H9 (cell line): ENCODE data around the gene PTPRC. TPM values are rescaled to one million over a fixed set of nuclear protein-coding genes. Genes with fewer than 3 reads are reported as not detected.

Experiments
- DNase-seq: peaks from one replicate; pipeline ENCODE4 v3.0.0-alpha.2; 2017
- H2AFZ ChIP-seq: one replicate; pipeline ENCODE4 v1.6.1; 2013; ENCODE audit warnings: mild to moderate bottlenecking, low read length, control low read depth, moderate library complexity
- H2AK5ac ChIP-seq: 2 replicates; pipeline ENCODE4 v1.6.1; 2013; ENCODE audit warnings: low read length, control low read depth, mixed read lengths; ENCODE audit not compliant: insufficient read length
- H2BK120ac ChIP-seq: one replicate; pipeline ENCODE4 v1.6.1; 2013; ENCODE audit warnings: low read depth, mild to moderate bottlenecking, low read length, control low read depth, inconsistent platforms; ENCODE audit not compliant: poor library complexity, severe bottlenecking
- H2BK12ac ChIP-seq: 2 replicates; pipeline ENCODE4 v1.6.1; 2013; ENCODE audit warnings: low read length, control low read depth, mixed read lengths, low read depth; ENCODE audit not compliant: insufficient read length
- H2BK15ac ChIP-seq: 2 replicates; pipeline ENCODE4 v1.6.1; 2013; ENCODE audit warnings: low read depth, low read length, control low read depth
- H2BK20ac ChIP-seq: one replicate; pipeline ENCODE4 v1.6.1; 2013; ENCODE audit warnings: low read depth, mild to moderate bottlenecking, low read length, control low read depth, inconsistent platforms; ENCODE audit not compliant: poor library complexity, severe bottlenecking
- H2BK5ac ChIP-seq: 2 replicates; pipeline ENCODE4 v1.6.1; 2013; ENCODE audit warnings: low read length, control low read depth, mixed read lengths; ENCODE audit not compliant: insufficient read length
- H3K14ac ChIP-seq: 2 replicates; pipeline ENCODE4 v1.6.1; 2013; ENCODE audit warnings: low read length, control low read depth; ENCODE audit not compliant: insufficient read depth
- H3K18ac ChIP-seq: 2 replicates; pipeline ENCODE4 v1.6.1; 2013; ENCODE audit warnings: low read depth, mild to moderate bottlenecking, mixed read lengths, low read length, control low read depth; ENCODE audit not compliant: insufficient read length
- H3K23ac ChIP-seq: 2 replicates; pipeline ENCODE4 v1.6.1; 2013; ENCODE audit warnings: low read length, control low read depth, mixed read lengths, low read depth; ENCODE audit not compliant: insufficient read length
- H3K23me2 ChIP-seq: 2 replicates; pipeline ENCODE4 v1.6.1; 2013; ENCODE audit warnings: low read depth, mild to moderate bottlenecking, mixed read lengths, low read length, control low read depth; ENCODE audit not compliant: insufficient read length, poor library complexity, severe bottlenecking
- H3K27ac ChIP-seq: 2 replicates; pipeline ENCODE4 v1.5.1; 2013; ENCODE audit warnings: low read length, control low read depth, mixed read lengths, low read depth; ENCODE audit not compliant: insufficient read length
- H3K27me3 ChIP-seq: 2 replicates; pipeline ENCODE4 v1.6.1; 2013; ENCODE audit warnings: low read length, control low read depth, inconsistent platforms; ENCODE audit not compliant: insufficient read depth
- H3K4ac ChIP-seq: 2 replicates; pipeline ENCODE4 v1.6.1; 2013; ENCODE audit warnings: low read depth, mild to moderate bottlenecking, control low read depth, inconsistent platforms, low read length, moderate library complexity
- H3K4me1 ChIP-seq: 2 replicates; pipeline ENCODE4 v1.6.1; 2013; ENCODE audit warnings: low read length, control low read depth, inconsistent platforms; ENCODE audit not compliant: insufficient read depth
- H3K4me2 ChIP-seq: 2 replicates; pipeline ENCODE4 v1.6.1; 2013; ENCODE audit warnings: low read length, control low read depth, mixed read lengths; ENCODE audit not compliant: insufficient read length, insufficient read depth
- H3K56ac ChIP-seq: 2 replicates; pipeline ENCODE4 v1.6.1; 2013; ENCODE audit warnings: low read depth, mild to moderate bottlenecking, mixed read lengths, low read length, control low read depth; ENCODE audit not compliant: insufficient read length
- H3K79me1 ChIP-seq: 2 replicates; pipeline ENCODE4 v1.6.1; 2013; ENCODE audit warnings: low read depth, mild to moderate bottlenecking, moderate library complexity, low read length, control low read depth, inconsistent platforms; ENCODE audit not compliant: insufficient read depth, poor library complexity, severe bottlenecking
- H3K79me2 ChIP-seq: 2 replicates; pipeline ENCODE4 v1.6.1; 2013; ENCODE audit warnings: low read length, control low read depth, inconsistent platforms; ENCODE audit not compliant: insufficient read depth
- H3K9ac ChIP-seq: 2 replicates; pipeline ENCODE4 v1.6.1; 2013; ENCODE audit warnings: low read length, control low read depth, mixed read lengths; ENCODE audit not compliant: insufficient read length; ENCODE audit errors: extremely low read depth
- H3K9me3 ChIP-seq: one replicate; pipeline ENCODE4 v1.6.1; 2013; ENCODE audit warnings: low read depth, low read length, inconsistent platforms; ENCODE audit not compliant: control insufficient read depth
- H3T11ph ChIP-seq: one replicate; pipeline ENCODE4 v1.6.1; 2013; ENCODE audit warnings: mild to moderate bottlenecking, low read length, control low read depth, inconsistent platforms
- H4K20me1 ChIP-seq: one replicate; pipeline ENCODE4 v1.6.1; 2013; ENCODE audit not compliant: control insufficient read depth, insufficient read length, insufficient read depth
- H4K5ac ChIP-seq: 2 replicates; pipeline ENCODE4 v1.6.1; 2013; ENCODE audit warnings: low read depth, mild to moderate bottlenecking, mixed read lengths, low read length, control low read depth; ENCODE audit not compliant: insufficient read length
- H4K8ac ChIP-seq: replicated peaks from 2 replicates; pipeline ENCODE4 v1.6.1; 2013; ENCODE audit warnings: low read length, control low read depth, mixed read lengths, low read depth; ENCODE audit not compliant: insufficient read length
- H4K91ac ChIP-seq: 2 replicates; pipeline ENCODE4 v1.6.1; 2013; ENCODE audit warnings: low read depth, mild to moderate bottlenecking, moderate library complexity, mixed read lengths, low read length, control low read depth; ENCODE audit not compliant: insufficient read length
- H3K27ac Mint-ChIP-seq, 3 experiments: 2 replicates in 2 of 3; 3 replicates in 1 of 3; pipeline ENCODE4 v1.8.0; 2020 to 2021; ENCODE audit warnings: mixed read lengths in 3 of 3, mild to moderate bottlenecking in 1 of 3, moderate library complexity in 1 of 3
- H3K27me3 Mint-ChIP-seq: 2 replicates; pipeline ENCODE4 v1.8.0; 2021; ENCODE audit warnings: low read depth, mild to moderate bottlenecking, moderate library complexity, mixed read lengths
- H3K36me3 Mint-ChIP-seq, 3 experiments: 2 replicates in 2 of 3; 3 replicates in 1 of 3; pipeline ENCODE4 v1.8.0; 2020 to 2021; ENCODE audit warnings: low read depth in 3 of 3, mixed read lengths in 3 of 3; ENCODE audit not compliant: insufficient read depth in 1 of 3
- H3K4me1 Mint-ChIP-seq, 2 experiments: 2 replicates each; pipeline ENCODE4 v1.8.0; 2020; ENCODE audit warnings: mixed read lengths in 2 of 2
- H3K4me3 Mint-ChIP-seq, 2 experiments: 2 replicates in 1 of 2; 3 replicates in 1 of 2; pipeline ENCODE4 v1.8.0; 2020 to 2021; ENCODE audit warnings: mild to moderate bottlenecking in 2 of 2, mixed read lengths in 2 of 2, moderate library complexity in 1 of 2
- H3K9me3 Mint-ChIP-seq, 2 experiments: 2 replicates in 1 of 2; 3 replicates in 1 of 2; pipeline ENCODE4 v1.8.0; 2020; ENCODE audit warnings: mild to moderate bottlenecking in 2 of 2, mixed read lengths in 2 of 2, moderate library complexity in 1 of 2
- CTCF ChIP-seq: fragments of 200-600 bp; sonication (generic); conservative IDR thresholded peaks from 3 replicates; pipeline ENCODE4 v1.8.0; 2021; ENCODE audit warnings: antibody characterized with exemption, mild to moderate bottlenecking
- WGBS: extraction: QIAGEN DNeasy Blood & Tissue Kit; methylation state at CpG from one replicate; pipeline ENCODE4 v1.1.7; 2013; ENCODE audit warnings: missing lambda C conversion rate, low lambda C conversion rate, mixed read lengths; ENCODE audit not compliant: insufficient read length; ENCODE audit errors: extremely low coverage; 5-methylcytosine and 5-hydroxymethylcytosine counted together
- total RNA-seq: library from RNA; stranded (reverse); gene quantifications from 2 replicates; pipeline ENCODE4 v1.2.1, GENCODE V29; 2021

The PTPRC gene
- total RNA-seq, 1 experiment from 2014 or later, result not detected

GRCh38 chr1:198714271-198714670 lies 75.4 kb downstream of the PTPRC start:
- Histone ChIP-seq H3K4ac (no peak overlapping the region), H3K27ac (no peak overlapping the region), H2BK20ac (no peak overlapping the region), H4K20me1 (no peaks in the 10 kb centered on the region), H3K79me1 (no peaks in the 10 kb centered on the region), H2BK12ac (no peak overlapping the region), H3T11ph (no peak overlapping the region), H3K18ac (no peak overlapping the region), H2BK5ac (no peak overlapping the region), H3K14ac (no peak overlapping the region), H3K56ac (no peak overlapping the region), H4K91ac (no peak overlapping the region), H3K9me3 (no peaks in the 10 kb centered on the region), H2AK5ac (no peak overlapping the region), H2BK120ac (no peak overlapping the region), H3K79me2 (no peaks in the 10 kb centered on the region), H3K23ac (no peak overlapping the region), H4K5ac (no peak overlapping the region), H3K4me1 (no peaks in the 10 kb centered on the region; the same call in 1 of the 2 replicates), H3K4me2 (no peak overlapping the region), H2BK15ac (no peak overlapping the region), H3K27me3 (no peaks in the 10 kb centered on the region), H4K8ac (no peak overlapping the region), H3K9ac (no peak overlapping the region), H3K23me2 (no peaks in the 10 kb centered on the region), H2AFZ (no peak overlapping the region)
- DNase-seq, result no peak
- Mint-ChIP-seq H3K9me3 (peaks cover 0 to 2% of the 10 kb centered on the region in 2 experiments; a peak in 3 of 5 replicates), H3K4me1 (no peaks in the 10 kb centered on the region), H3K27me3 (no peaks in the 10 kb centered on the region), H3K36me3 (peaks cover 0 to 4% (median 2%) of the 10 kb centered on the region in 3 experiments; a peak in 5 of 7 replicates), H3K27ac (no peak overlapping the region), H3K4me3 (no peak overlapping the region)
- no peak for TF ChIP-seq CTCF
- WGBS, result no CpG with 5 or more reads among the region's 5 CpGs
